HEK293 (cell line): ENCODE data around the gene ATP13A3.

ENCODE experiments used
- CTCF ChIA-PET: fragments of 350-600 bp; formaldehyde crosslinking; extraction: SDS; loops from one replicate; lab custom pipeline; 2021; ENCODE audit warnings: antibody characterized with exemption; lab: Yijun Ruan, JAX
- POLR2A ChIA-PET: fragments of 300-600 bp; formaldehyde crosslinking; extraction: SDS; loops from one replicate; lab custom pipeline; 2020; ENCODE audit warnings: antibody characterized with exemption, inconsistent platforms; lab: Yijun Ruan, JAX
- H3K27ac ChIP-seq: fragments of 200-500 bp; sonication (Bioruptor generic); 2 replicates; pipeline ENCODE4 v1.5.1; 2014; ENCODE audit warnings: low read depth, low read length, control low read depth, inconsistent platforms; ENCODE audit errors: extremely low read depth
- H3K36me3 ChIP-seq, 2 experiments: fragments of 200-500 bp in 1 of 2; sonication (Bioruptor generic) in 1 of 2; 1 replicate in 1 of 2; 2 replicates in 1 of 2; pipeline ENCODE4 v1.5.1; 2014 to 2017; ENCODE audit warnings: inconsistent platforms in 2 of 2, low read length in 2 of 2; ENCODE audit not compliant: control insufficient read depth in 2 of 2, insufficient read depth in 1 of 2
- H3K4me1 ChIP-seq: fragments of 200-500 bp; sonication (Bioruptor generic); 2 replicates; pipeline ENCODE4 v1.5.1; 2014; ENCODE audit warnings: mild to moderate bottlenecking, low read length, inconsistent platforms; ENCODE audit not compliant: control insufficient read depth, insufficient read depth
- H3K4me3 ChIP-seq: 2 replicates; pipeline ENCODE4 v1.5.1; 2011; ENCODE audit warnings: low read depth, mild to moderate bottlenecking, control low read depth, low read length, moderate library complexity
- H3K9me3 ChIP-seq: fragments of 200-500 bp; sonication (Bioruptor generic); 2 replicates; pipeline ENCODE4 v1.5.1; 2014; ENCODE audit warnings: low read depth, low read length, inconsistent platforms; ENCODE audit not compliant: control insufficient read depth, insufficient read depth
- HIC1 ChIP-seq: fragments of 450-650 bp; formaldehyde crosslinking; IDR thresholded peaks from 2 replicates; pipeline ENCODE4 v1.5.1; 2016; ENCODE audit warnings: missing biosample characterization, missing genetic modification characterization
- MYNN ChIP-seq: fragments of 450-650 bp; formaldehyde crosslinking; IDR thresholded peaks from 2 replicates; pipeline ENCODE4 v1.5.1; 2016; ENCODE audit warnings: missing biosample characterization, missing genetic modification characterization, borderline replicate concordance
- SP7 ChIP-seq: fragments of 450-650 bp; formaldehyde crosslinking; IDR thresholded peaks from 2 replicates; pipeline ENCODE4 v1.5.1; 2016; ENCODE audit warnings: missing biosample characterization, missing genetic modification characterization
- ZBTB11 ChIP-seq: fragments of 450-650 bp; formaldehyde crosslinking; conservative IDR thresholded peaks from 2 replicates; pipeline ENCODE4 v1.5.1; 2016; ENCODE audit warnings: low read depth, missing biosample characterization, missing genetic modification characterization
- ZBTB17 ChIP-seq: fragments of 450-650 bp; formaldehyde crosslinking; IDR thresholded peaks from 2 replicates; pipeline ENCODE4 v1.5.1; 2016; ENCODE audit warnings: missing biosample characterization, missing genetic modification characterization
- ZBTB8A ChIP-seq: fragments of 450-650 bp; formaldehyde crosslinking; IDR thresholded peaks from 2 replicates; pipeline ENCODE4 v1.5.1; 2016; ENCODE audit warnings: missing biosample characterization, missing genetic modification characterization
- ZNF140 ChIP-seq: fragments of 450-650 bp; formaldehyde crosslinking; IDR thresholded peaks from 2 replicates; pipeline ENCODE4 v1.5.1; 2016; ENCODE audit warnings: missing biosample characterization, missing genetic modification characterization
- ZNF146 ChIP-seq: fragments of 450-650 bp; formaldehyde crosslinking; IDR thresholded peaks from 2 replicates; pipeline ENCODE4 v1.5.1; 2016; ENCODE audit warnings: missing biosample characterization, missing genetic modification characterization
- ZNF16 ChIP-seq: fragments of 450-650 bp; formaldehyde crosslinking; IDR thresholded peaks from 2 replicates; pipeline ENCODE4 v1.5.1; 2016; ENCODE audit warnings: low read depth, missing biosample characterization, missing genetic modification characterization
- ZNF341 ChIP-seq: fragments of 450-650 bp; formaldehyde crosslinking; IDR thresholded peaks from 2 replicates; pipeline ENCODE4; 2016; ENCODE audit warnings: low read depth, missing biosample characterization, missing genetic modification characterization
- ZNF391 ChIP-seq: fragments of 450-650 bp; formaldehyde crosslinking; IDR thresholded peaks from 2 replicates; pipeline ENCODE4 v1.5.1; 2016; ENCODE audit warnings: low read depth, missing biosample characterization, missing genetic modification characterization, borderline replicate concordance
- ZNF48 ChIP-seq: fragments of 450-650 bp; formaldehyde crosslinking; IDR thresholded peaks from 2 replicates; pipeline ENCODE4 v1.5.1; 2016; ENCODE audit warnings: missing biosample characterization, missing genetic modification characterization
- ZNF501 ChIP-seq: fragments of 450-650 bp; formaldehyde crosslinking; IDR thresholded peaks from 2 replicates; pipeline ENCODE4 v1.5.1; 2016; ENCODE audit warnings: missing biosample characterization, missing genetic modification characterization
- ZNF518A ChIP-seq: fragments of 450-650 bp; formaldehyde crosslinking; conservative IDR thresholded peaks from 2 replicates; pipeline ENCODE4 v1.5.1; 2016; ENCODE audit warnings: low read depth, missing biosample characterization, missing genetic modification characterization
- ZNF555 ChIP-seq: fragments of 450-650 bp; formaldehyde crosslinking; conservative IDR thresholded peaks from 2 replicates; pipeline ENCODE4 v1.5.1; 2017; ENCODE audit warnings: missing biosample characterization, mild to moderate bottlenecking, missing genetic modification characterization, inconsistent platforms
- ZNF664 ChIP-seq: fragments of 450-650 bp; formaldehyde crosslinking; IDR thresholded peaks from 2 replicates; pipeline ENCODE4 v1.5.1; 2016; ENCODE audit warnings: missing biosample characterization, missing genetic modification characterization
- ZNF707 ChIP-seq: fragments of 450-650 bp; formaldehyde crosslinking; IDR thresholded peaks from 2 replicates; pipeline ENCODE4 v1.5.1; 2016; ENCODE audit warnings: missing biosample characterization, missing genetic modification characterization
- ZNF768 ChIP-seq: fragments of 450-650 bp; formaldehyde crosslinking; IDR thresholded peaks from 2 replicates; pipeline ENCODE4 v1.5.1; 2018; ENCODE audit warnings: missing biosample characterization, mild to moderate bottlenecking, missing genetic modification characterization
- TF ChIP-seq, protein P1 (sequence below): fragments of 450-650 bp; IDR thresholded peaks from 2 replicates; pipeline ENCODE4 v1.5.1; 2018; ENCODE audit warnings: missing biosample characterization, mild to moderate bottlenecking, missing genetic modification characterization
- TF ChIP-seq, protein P2 (sequence below): IDR thresholded peaks from 2 replicates; pipeline ENCODE4 v1.6.1; 2011; ENCODE audit warnings: mild to moderate bottlenecking, low read depth, low read length, borderline replicate concordance

The ATP13A3 gene

GRCh38 chr3:194386066-194386465, 100.7 kb downstream of the ATP13A3 start (continued):
- TF ChIP-seq ZNF518A (tag by site-specific recombination) (no peak), ZBTB17 (no peak), ZNF146 (tag by site-specific recombination) (no peak), ZNF501 (tag by site-specific recombination) (no peak), ZNF16 (tag by site-specific recombination) (no peak), ZNF707 (no peak), MYNN (tag by site-specific recombination) (no peak), ZBTB11 (no peak)
- TF ChIP-seq, protein P1, sequence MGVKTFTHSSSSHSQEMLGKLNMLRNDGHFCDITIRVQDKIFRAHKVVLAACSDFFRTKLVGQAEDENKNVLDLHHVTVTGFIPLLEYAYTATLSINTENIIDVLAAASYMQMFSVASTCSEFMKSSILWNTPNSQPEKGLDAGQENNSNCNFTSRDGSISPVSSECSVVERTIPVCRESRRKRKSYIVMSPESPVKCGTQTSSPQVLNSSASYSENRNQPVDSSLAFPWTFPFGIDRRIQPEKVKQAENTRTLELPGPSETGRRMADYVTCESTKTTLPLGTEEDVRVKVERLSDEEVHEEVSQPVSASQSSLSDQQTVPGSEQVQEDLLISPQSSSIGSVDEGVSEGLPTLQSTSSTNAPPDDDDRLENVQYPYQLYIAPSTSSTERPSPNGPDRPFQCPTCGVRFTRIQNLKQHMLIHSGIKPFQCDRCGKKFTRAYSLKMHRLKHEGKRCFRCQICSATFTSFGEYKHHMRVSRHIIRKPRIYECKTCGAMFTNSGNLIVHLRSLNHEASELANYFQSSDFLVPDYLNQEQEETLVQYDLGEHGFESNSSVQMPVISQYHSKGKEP (tag by site-specific recombination): no peak

DNA sequence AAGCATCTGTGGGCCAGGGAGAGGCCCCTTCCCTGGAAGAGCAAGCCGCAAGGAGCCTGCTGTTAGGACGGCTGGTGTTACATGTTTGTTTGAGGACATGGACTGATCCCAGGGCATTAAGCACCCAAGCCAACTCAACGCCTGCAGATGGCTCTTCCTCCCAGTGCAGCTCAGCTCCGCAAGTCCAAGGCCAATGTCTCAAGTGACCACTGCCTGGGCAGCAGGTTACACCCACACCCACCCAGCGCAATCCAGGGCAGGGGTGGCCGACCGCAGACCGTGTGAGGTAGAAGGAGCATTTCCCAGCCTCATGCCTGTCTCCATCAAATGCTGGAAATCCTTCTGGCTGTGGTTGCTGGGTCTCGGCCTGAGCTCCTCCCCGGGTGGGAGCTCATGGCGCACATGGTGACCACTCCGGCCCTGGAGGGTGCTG, 102.2 kb downstream of the ATP13A3 start:
- Histone ChIP-seq H3K36me3 (no peaks in the 10 kb centered on the region), H3K9me3 (no peaks in the 10 kb centered on the region), H3K27ac (no peak overlapping the region), H3K4me1 (no peaks in the 10 kb centered on the region), H3K4me3 (no peak overlapping the region)
- POLR2A ChIA-PET: no interaction called here
- CTCF ChIA-PET: no interaction called here
- TF ChIP-seq, protein P2, sequence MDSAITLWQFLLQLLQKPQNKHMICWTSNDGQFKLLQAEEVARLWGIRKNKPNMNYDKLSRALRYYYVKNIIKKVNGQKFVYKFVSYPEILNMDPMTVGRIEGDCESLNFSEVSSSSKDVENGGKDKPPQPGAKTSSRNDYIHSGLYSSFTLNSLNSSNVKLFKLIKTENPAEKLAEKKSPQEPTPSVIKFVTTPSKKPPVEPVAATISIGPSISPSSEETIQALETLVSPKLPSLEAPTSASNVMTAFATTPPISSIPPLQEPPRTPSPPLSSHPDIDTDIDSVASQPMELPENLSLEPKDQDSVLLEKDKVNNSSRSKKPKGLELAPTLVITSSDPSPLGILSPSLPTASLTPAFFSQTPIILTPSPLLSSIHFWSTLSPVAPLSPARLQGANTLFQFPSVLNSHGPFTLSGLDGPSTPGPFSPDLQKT: no peak
- peak; percentile 57 for TF ChIP-seq ZNF341 (tag by site-specific recombination)

DNA sequence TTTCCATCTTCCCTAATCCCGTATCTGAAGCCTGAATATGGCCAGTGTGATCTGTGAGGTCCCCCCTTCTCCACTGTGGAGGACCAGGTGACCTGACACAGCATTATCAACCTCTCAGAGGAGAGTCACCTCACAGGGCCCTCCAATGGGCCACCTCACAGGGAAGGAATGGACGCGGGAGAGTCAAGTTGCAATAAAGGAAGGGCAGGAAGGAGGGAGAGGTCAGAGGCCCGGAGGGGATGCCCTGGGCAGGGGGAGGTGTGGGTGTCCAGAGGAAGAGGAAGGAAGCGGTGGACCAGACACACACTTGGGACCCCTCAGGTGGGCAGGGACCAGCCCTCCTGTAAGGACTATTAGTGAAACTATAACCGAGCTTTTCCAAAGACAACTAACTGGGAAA, 102.6 kb downstream of the ATP13A3 start:
- Histone ChIP-seq H3K4me1 (no peaks in the 10 kb centered on the region), H3K36me3 (no peaks in the 10 kb centered on the region), H3K4me3 (no peak overlapping the region), H3K27ac (no peak overlapping the region), H3K9me3 (no peaks in the 10 kb centered on the region)
- ChIA-PET CTCF (no interaction called here), POLR2A (no interaction called here)
- TF ChIP-seq ZNF664 (tag by site-specific recombination): no peak
- no peak for TF ChIP-seq SP7 (tag by site-specific recombination)
- TF ChIP-seq ZNF140: no peak
- no peak for TF ChIP-seq ZNF768 (tag by site-specific recombination)
- no peak for TF ChIP-seq ZBTB8A (tag by site-specific recombination)
- TF ChIP-seq ZNF391: no peak
- TF ChIP-seq ZNF555 (tag by site-specific recombination): no peak
- no peak for TF ChIP-seq ZNF48 (tag by site-specific recombination)
- no peak for TF ChIP-seq HIC1 (tag by site-specific recombination)
